ENCODE data around the gene RSPH6A.
A peak's percentile ranks its signal among the peaks of the same experiment; 100 is the strongest.

RSPH6A gene

DNA sequence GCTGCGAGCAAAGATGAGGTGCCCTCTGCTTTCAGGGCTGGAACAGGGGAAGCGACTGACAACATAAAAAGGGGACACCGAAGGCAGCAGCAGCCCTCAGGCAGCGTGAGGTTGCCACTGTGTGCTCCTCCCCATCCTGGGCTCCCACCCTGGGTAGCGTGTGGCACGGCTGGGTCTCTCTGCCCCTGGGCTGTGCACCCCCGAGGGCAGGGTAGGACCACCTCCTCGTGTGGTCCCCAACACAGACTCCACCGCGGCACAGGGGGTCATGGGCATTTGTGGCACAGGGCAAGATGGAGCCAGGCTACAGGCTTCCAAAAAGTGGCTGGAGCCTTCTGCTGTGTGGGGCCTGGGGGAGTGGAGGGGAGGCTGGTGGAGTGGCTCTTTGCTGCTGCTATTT, 6.5 kb upstream of the RSPH6A start:
- no peak for DNase-seq (ENCODE audit: low read depth)
- TF ChIP-seq, protein P1, sequence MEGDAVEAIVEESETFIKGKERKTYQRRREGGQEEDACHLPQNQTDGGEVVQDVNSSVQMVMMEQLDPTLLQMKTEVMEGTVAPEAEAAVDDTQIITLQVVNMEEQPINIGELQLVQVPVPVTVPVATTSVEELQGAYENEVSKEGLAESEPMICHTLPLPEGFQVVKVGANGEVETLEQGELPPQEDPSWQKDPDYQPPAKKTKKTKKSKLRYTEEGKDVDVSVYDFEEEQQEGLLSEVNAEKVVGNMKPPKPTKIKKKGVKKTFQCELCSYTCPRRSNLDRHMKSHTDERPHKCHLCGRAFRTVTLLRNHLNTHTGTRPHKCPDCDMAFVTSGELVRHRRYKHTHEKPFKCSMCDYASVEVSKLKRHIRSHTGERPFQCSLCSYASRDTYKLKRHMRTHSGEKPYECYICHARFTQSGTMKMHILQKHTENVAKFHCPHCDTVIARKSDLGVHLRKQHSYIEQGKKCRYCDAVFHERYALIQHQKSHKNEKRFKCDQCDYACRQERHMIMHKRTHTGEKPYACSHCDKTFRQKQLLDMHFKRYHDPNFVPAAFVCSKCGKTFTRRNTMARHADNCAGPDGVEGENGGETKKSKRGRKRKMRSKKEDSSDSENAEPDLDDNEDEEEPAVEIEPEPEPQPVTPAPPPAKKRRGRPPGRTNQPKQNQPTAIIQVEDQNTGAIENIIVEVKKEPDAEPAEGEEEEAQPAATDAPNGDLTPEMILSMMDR (conservative IDR thresholded peaks at IDR 0.05; ENCODE audit: control insufficient read depth, insufficient read depth, low read depth, low read length) = no peak
- H3K4me3 ChIP-seq (ENCODE audit: control insufficient read depth, low read depth, low read length) = no peak overlapping the region

DNA sequence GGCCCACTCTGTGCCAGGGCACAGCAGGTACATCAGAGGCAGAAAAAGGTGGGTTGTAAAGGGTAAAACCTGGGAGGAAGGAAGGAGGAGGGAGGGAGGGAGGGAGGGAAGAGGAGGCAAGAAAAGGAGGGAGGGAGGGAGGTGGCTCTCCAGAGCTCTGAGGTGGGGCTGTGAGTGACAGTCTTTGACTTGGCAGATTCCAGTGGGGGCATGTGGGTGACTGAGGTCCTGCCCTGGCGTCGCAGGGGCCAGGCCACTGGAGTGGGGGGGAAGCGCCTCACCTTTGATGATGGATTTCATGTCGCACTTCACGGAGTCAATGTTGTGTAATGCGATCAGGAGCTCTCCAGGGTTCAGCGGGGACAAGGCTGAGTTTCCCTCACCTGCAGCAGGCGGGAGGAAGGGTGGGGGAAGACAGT, 6.0 kb upstream of the RSPH6A start:
- DNase-seq (ENCODE audit: low read depth) = no peak
- no peak overlapping the region for H3K4me3 ChIP-seq (ENCODE audit: control insufficient read depth, low read depth, low read length)
- TF ChIP-seq, protein P1 (conservative IDR thresholded peaks at IDR 0.05; ENCODE audit: control insufficient read depth, insufficient read depth, low read depth, low read length) = no peak

DNA sequence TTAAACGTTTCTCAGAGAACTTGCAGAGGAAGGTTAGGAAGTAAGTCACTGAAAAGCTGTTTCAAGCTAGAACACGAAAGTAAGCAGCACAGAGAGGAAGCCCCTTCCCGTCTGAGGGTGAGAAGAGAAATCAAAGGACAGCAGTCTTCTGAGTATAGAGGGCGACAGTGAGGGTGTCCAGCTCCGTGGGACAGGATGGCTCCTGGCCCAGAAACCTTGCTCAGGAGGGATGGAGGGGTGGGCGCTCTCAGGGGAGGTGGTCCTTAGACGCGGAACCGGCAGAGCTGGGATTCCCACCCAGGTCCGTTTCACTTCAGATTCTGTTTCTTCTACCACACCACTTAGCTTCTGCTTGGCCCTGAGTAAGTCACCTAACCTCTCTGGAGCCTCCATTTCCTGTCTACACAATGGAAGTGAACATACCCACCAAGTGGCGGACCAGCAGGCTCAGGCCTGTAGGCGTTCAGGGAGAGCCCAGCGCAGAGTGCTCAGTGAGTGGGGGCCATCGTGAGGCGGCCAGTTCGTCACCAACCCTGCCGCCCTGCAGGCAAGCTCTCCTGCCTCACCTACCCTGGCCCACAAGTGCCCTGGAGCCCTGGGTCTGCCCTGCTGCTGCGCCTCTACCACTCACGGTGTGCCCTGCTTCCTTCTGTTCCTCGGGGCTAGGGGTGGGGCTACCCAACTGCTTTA, 5.5 kb upstream of the RSPH6A start:
- H3K4me3 ChIP-seq (ENCODE audit: control insufficient read depth, low read depth, low read length) = no peak overlapping the region
- TF ChIP-seq, protein P1 (conservative IDR thresholded peaks at IDR 0.05; ENCODE audit: control insufficient read depth, insufficient read depth, low read depth, low read length) = no peak
- DNase-seq (ENCODE audit: low read depth) = no peak

DNA sequence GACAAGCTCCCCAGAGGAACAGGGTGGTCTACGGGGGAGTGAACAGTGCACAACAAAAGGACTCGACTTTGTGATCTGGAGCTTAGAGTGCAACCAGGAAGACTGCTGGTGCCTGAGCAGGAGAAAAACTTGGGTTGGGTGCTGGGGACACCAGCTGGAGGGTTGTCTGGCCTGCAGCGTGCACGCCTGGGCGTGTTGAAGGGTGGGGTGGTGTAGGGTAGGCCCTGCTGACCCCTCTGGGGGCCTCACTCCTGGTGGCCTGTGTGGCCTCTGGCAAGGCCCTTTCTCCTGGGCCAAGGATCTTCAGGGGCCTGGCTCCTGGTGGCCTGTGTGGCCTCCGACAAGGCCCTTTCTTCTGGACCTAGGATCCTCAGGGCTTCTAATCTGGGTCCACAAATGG, 4.7 kb upstream of the RSPH6A start:
- H3K4me3 ChIP-seq (ENCODE audit: control insufficient read depth, low read depth, low read length) = no peak overlapping the region
- TF ChIP-seq, protein P1 (conservative IDR thresholded peaks at IDR 0.05; ENCODE audit: control insufficient read depth, insufficient read depth, low read depth, low read length) = no peak

DNA sequence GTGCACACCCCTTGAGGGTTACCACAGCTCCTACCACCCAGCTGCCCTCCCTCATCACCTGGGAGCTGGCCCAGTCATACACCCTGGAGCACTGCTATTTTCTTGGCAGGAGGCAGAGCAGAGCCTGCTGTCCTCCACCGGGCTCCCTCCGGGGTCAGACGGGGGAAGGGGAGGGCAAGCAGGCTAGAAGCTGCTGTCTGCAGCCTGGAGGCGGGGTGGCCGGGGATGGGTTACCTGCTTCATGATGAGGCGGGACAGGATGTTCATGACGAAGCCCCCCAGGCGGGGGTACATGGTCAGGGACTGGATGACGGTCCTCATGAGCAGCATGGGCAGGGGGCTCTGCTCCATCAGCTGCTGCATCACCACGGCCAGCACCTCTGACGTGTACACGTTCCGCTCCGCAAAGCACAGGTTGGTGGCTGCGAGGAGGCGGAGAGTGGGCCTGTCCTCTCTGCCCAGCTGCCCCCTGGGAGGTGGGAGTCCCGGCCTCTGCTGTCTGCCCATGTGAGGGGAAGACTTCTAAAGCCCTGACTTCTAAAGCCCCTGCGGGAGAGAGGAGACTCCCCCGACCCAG, 2.7 kb upstream of the RSPH6A start:
- H3K4me3 ChIP-seq (ENCODE audit: control insufficient read depth, low read depth, low read length) = no peak overlapping the region
- no peak for DNase-seq (ENCODE audit: low read depth)
- TF ChIP-seq, protein P1 (conservative IDR thresholded peaks at IDR 0.05; ENCODE audit: control insufficient read depth, insufficient read depth, low read depth, low read length) = no peak

More for the DNA sequence above, 4.7 kb upstream of the RSPH6A start:
- no peak for DNase-seq (ENCODE audit: low read depth)

DNA sequence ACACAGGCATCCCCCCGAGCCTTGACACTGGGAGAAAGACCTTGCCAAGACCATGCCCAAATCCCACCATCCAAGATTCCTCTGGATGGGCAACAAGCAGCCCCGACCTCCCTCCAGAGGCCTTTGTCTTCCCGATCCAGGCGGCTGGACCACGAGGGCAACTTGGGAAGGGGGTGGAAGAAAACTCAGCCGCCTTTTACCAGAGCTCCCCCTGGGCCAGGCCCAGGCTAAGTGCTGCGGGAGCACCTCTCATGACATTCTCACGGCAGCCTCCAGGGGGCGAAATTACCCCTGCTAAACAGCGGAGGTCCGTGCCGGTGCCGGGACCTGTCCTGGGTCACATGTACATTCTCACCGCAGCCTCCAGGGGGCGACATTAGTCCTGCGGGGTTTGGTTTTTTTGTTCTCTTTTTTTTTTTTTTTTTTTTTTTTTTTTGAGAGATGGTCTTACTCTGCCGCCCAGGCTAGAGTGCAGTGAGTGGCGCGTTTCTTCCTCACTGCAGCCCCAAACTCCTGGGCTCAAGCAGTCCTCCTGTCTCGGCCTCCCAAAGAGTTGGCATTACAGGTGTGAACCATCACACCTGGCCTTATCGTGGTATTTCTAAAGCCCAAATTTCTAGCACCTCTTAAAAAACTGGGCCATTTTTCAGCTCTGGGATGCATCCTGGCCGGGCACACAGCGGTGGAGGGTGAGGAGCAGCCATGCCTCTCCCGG, 2.1 kb upstream of the RSPH6A start:
- TF ChIP-seq, protein P1 (conservative IDR thresholded peaks at IDR 0.05; ENCODE audit: control insufficient read depth, insufficient read depth, low read depth, low read length) = peak; percentile 90
- peak; percentile 93 for DNase-seq (ENCODE audit: low read depth)
- no peak overlapping the region for H3K4me3 ChIP-seq (ENCODE audit: control insufficient read depth, low read depth, low read length)
